ENCODE data around the gene AGA. TPM values are rescaled to one million over a fixed set of nuclear protein-coding genes. Genes with fewer than 3 reads are reported as not detected.

The AGA gene
- total RNA-seq, 1 experiment from 2014 or later, result 7.6 TPM

- ChIA-PET POLR2A (no interaction called here), CTCF (no interaction called here), RAD21 (ENCODE audit: low non-redundant PET in 1 of 2, low total read pairs in 2 of 2, uncharacterized antibody in 2 of 2, unreplicated experiment in 2 of 2) (no interaction called here)
- H3K27ac ChIP-seq (ENCODE audit: low read depth, low read length), result no peak overlapping the region
- TF ChIP-seq MAX (IDR thresholded peaks at IDR 0.05) (no peak), POLR2AphosphoS5 (IDR thresholded peaks at IDR 0.05; ENCODE audit: low read depth, low read length) (no peak)
- no peak overlapping the region for H3K9ac ChIP-seq (ENCODE audit: low read length)
- no peak overlapping the region for H3K4me2 ChIP-seq (ENCODE audit: low read length)
- DNase-seq (ENCODE audit: low read depth, low spot score), result no peak
- H3K9me3 ChIP-seq (ENCODE audit: control insufficient read depth in 1 of 2, insufficient read depth in 1 of 2, low read depth in 1 of 2, low read length in 2 of 2), result no peaks in the 10 kb centered on the region
- H3K79me2 ChIP-seq (ENCODE audit: insufficient read depth, low read length), result no peaks in the 10 kb centered on the region
- intact Hi-C loops (cut with micrococcal nuclease), result no loop called here
- H3K4me3 ChIP-seq (replicated peaks in 1 of 2; ENCODE audit: low read depth in 1 of 2, low read length in 2 of 2), result no peak overlapping the region
- no peaks in the 10 kb centered on the region for H3K4me1 ChIP-seq (ENCODE audit: control insufficient read depth in 1 of 2, insufficient read depth in 2 of 2, low read length in 2 of 2)
- BruUV-seq (replicated peaks), result no TSS peak
- H3K9me2 ChIP-seq (ENCODE audit: insufficient read depth), result no peaks in the 10 kb centered on the region; the same call in 1 of the 2 replicates
- no peak for ATAC-seq
- H4K20me1 ChIP-seq (ENCODE audit: insufficient read depth), result 0 out of 2 replicates have a peak, but pooled peaks cover 3% of the 10 kb centered on the region
- H2AFZ ChIP-seq (ENCODE audit: low read depth, low read length, poor library complexity, severe bottlenecking), result no peak overlapping the region
- H3K27me3 ChIP-seq (ENCODE audit: insufficient read depth, low read length), result no peaks in the 10 kb centered on the region
- no peaks in the 10 kb centered on the region for H3K36me3 ChIP-seq (ENCODE audit: control insufficient read depth in 1 of 2, insufficient read depth in 2 of 2, low read length in 2 of 2)
Measured at GRCh38 chr4:177464026-177464425, 21.8 kb upstream of the AGA start.

GRCh38 chr4:177461606-177462005 is 19.4 kb upstream of the AGA start:
- no peaks in the 10 kb centered on the region for H3K27me3 ChIP-seq (ENCODE audit: insufficient read depth, low read length)
- H3K9me3 ChIP-seq (ENCODE audit: control insufficient read depth in 1 of 2, insufficient read depth in 1 of 2, low read depth in 1 of 2, low read length in 2 of 2), result no peaks in the 10 kb centered on the region
- ChIA-PET POLR2A (no interaction called here), CTCF (no interaction called here), RAD21 (ENCODE audit: low non-redundant PET in 1 of 2, low total read pairs in 2 of 2, uncharacterized antibody in 2 of 2, unreplicated experiment in 2 of 2) (no interaction called here)
- intact Hi-C loops (cut with micrococcal nuclease), result no loop called here
- BruUV-seq (replicated peaks), result no TSS peak
- H3K36me3 ChIP-seq (ENCODE audit: control insufficient read depth in 1 of 2, insufficient read depth in 2 of 2, low read length in 2 of 2), result no peaks in the 10 kb centered on the region
- no peak for DNase-seq (ENCODE audit: low read depth, low spot score)
- H3K79me2 ChIP-seq (ENCODE audit: insufficient read depth, low read length), result no peaks in the 10 kb centered on the region
- H3K4me2 ChIP-seq (ENCODE audit: low read length), result no peak overlapping the region
- H3K4me1 ChIP-seq (ENCODE audit: control insufficient read depth in 1 of 2, insufficient read depth in 2 of 2, low read length in 2 of 2), result no peaks in the 10 kb centered on the region
- 0 out of 2 replicates have a peak, but pooled peaks cover 3% of the 10 kb centered on the region for H4K20me1 ChIP-seq (ENCODE audit: insufficient read depth)
- ATAC-seq, result no peak
- H3K27ac ChIP-seq (ENCODE audit: low read depth, low read length), result no peak overlapping the region
- no peak overlapping the region for H3K9ac ChIP-seq (ENCODE audit: low read length)
- H2AFZ ChIP-seq (ENCODE audit: low read depth, low read length, poor library complexity, severe bottlenecking), result no peak overlapping the region
- H3K9me2 ChIP-seq (ENCODE audit: insufficient read depth), result no peaks in the 10 kb centered on the region
- no peak overlapping the region for H3K4me3 ChIP-seq (replicated peaks in 1 of 2; ENCODE audit: low read depth in 1 of 2, low read length in 2 of 2)
- no peak for TF ChIP-seq EZH2 (IDR thresholded peaks at IDR 0.05)
- no peak for TF ChIP-seq RAD21 (IDR thresholded peaks at IDR 0.05; ENCODE audit: low read depth)
- TF ChIP-seq SP1 (IDR thresholded peaks at IDR 0.05; ENCODE audit: low read depth), result no peak
- TF ChIP-seq SIN3A (IDR thresholded peaks at IDR 0.05; ENCODE audit: low read depth), result no peak
- no peak for TF ChIP-seq REST (IDR thresholded peaks at IDR 0.05; ENCODE audit: low read depth)
- TF ChIP-seq ATF3 (IDR thresholded peaks at IDR 0.05), result no peak
- no peak for TF ChIP-seq CEBPB (IDR thresholded peaks at IDR 0.05; ENCODE audit: low read depth)
- TF ChIP-seq ZBTB33 (IDR thresholded peaks at IDR 0.05; ENCODE audit: extremely low read depth, insufficient replicate concordance, low read length), result no peak
- no peak for TF ChIP-seq ELF1 (IDR thresholded peaks at IDR 0.05; ENCODE audit: borderline replicate concordance, low read depth)
- TF ChIP-seq POLR2AphosphoS5 (IDR thresholded peaks at IDR 0.05; ENCODE audit: low read depth, low read length), result no peak
- TF ChIP-seq YY1 (IDR thresholded peaks at IDR 0.05; ENCODE audit: extremely low read depth, insufficient replicate concordance, low read depth, low read length), result no peak
- TF ChIP-seq TCF7L2 (IDR thresholded peaks at IDR 0.05; ENCODE audit: borderline replicate concordance, extremely low read depth, insufficient read depth, insufficient read length), result no peak
- TF ChIP-seq JUND (IDR thresholded peaks at IDR 0.05), result no peak
- TF ChIP-seq FOSL1 (IDR thresholded peaks at IDR 0.05; ENCODE audit: low read depth), result no peak
- TF ChIP-seq ZFX (IDR thresholded peaks at IDR 0.05), result no peak
- no peak for TF ChIP-seq CBX3 (IDR thresholded peaks at IDR 0.05; ENCODE audit: low read depth)
